Endothelial cell (in vitro differentiated cells): Measurements from ENCODE around the gene PMEL. TPM values are rescaled to one million over a fixed set of nuclear protein-coding genes. Genes with fewer than 3 reads are reported as not detected.

Experiments used
- DNase-seq: peaks from one replicate; pipeline ENCODE4 v3.0.0; 2021; ENCODE audit warnings: low spot score
- H3K27ac Mint-ChIP-seq: one replicate; pipeline ENCODE4 v1.8.0; 2021; ENCODE audit warnings: mixed read lengths, inconsistent platforms; ENCODE audit not compliant: unreplicated experiment
- H3K27me3 Mint-ChIP-seq: one replicate; pipeline ENCODE4 v1.8.0; 2021; ENCODE audit warnings: mild to moderate bottlenecking, moderate library complexity, mixed read lengths, inconsistent platforms; ENCODE audit not compliant: unreplicated experiment
- H3K36me3 Mint-ChIP-seq: one replicate; pipeline ENCODE4 v1.8.0; 2021; ENCODE audit warnings: mild to moderate bottlenecking, low read depth, mixed read lengths, inconsistent platforms; ENCODE audit not compliant: unreplicated experiment
- H3K4me1 Mint-ChIP-seq: one replicate; pipeline ENCODE4 v1.8.0; 2021; ENCODE audit warnings: mild to moderate bottlenecking, mixed read lengths, inconsistent platforms; ENCODE audit not compliant: unreplicated experiment
- H3K4me3 Mint-ChIP-seq: one replicate; pipeline ENCODE4 v1.8.0; 2021; ENCODE audit warnings: mild to moderate bottlenecking, mixed read lengths, inconsistent platforms; ENCODE audit not compliant: unreplicated experiment
- H3K9me3 Mint-ChIP-seq: one replicate; pipeline ENCODE4 v1.8.0; 2021; ENCODE audit warnings: mixed read lengths, inconsistent platforms; ENCODE audit not compliant: unreplicated experiment
- CTCF ChIP-seq: fragments of 200-600 bp; sonication (generic); IDR thresholded peaks from one replicate; pipeline ENCODE4 v1.5.0; 2021; ENCODE audit warnings: antibody characterized with exemption; ENCODE audit not compliant: unreplicated experiment
- total RNA-seq: library from RNA; stranded (reverse); fragmentation: NEBNext Ultra II Directional; extraction: Animal tissue kit (Norgen Biotek cat#: 25700); gene quantifications from one replicate; pipeline ENCODE4 v1.2.1, GENCODE V29; 2021; ENCODE audit not compliant: unreplicated experiment

PMEL gene
- total RNA-seq, 1 donor from 2014 or later = 136 TPM

DNA sequence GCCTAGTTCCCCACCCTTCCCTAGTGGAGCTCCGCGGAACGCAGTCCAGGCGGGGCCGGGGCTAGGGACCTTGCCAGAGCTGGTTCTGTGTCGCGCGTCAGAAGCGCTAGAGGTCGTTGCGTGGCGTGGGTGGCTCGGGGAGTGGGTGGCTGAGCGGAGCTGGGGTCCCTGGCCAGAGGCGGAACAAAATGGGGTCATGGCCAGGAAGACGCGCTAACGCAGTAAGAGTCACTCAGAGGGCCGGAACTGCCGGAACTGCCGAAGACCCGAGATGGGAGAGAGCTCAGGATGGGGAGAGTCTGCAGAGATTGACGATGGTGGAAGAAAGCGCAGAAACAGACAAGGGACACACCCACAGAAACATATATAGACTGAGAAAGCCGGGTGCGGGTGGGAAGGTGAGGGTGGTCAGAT, 30.1 kb downstream of the PMEL start:
- Mint-ChIP-seq H3K36me3 (peaks cover 20% of the 10 kb centered on the region), H3K9me3 (no peaks in the 10 kb centered on the region), H3K4me1 (peaks cover 32% of the 10 kb centered on the region), H3K27ac (no peak overlapping the region), H3K27me3 (peaks cover 18% of the 10 kb centered on the region), H3K4me3 (peak overlapping the region; percentile 74)
- no peak for DNase-seq
- no peak for TF ChIP-seq CTCF

DNA sequence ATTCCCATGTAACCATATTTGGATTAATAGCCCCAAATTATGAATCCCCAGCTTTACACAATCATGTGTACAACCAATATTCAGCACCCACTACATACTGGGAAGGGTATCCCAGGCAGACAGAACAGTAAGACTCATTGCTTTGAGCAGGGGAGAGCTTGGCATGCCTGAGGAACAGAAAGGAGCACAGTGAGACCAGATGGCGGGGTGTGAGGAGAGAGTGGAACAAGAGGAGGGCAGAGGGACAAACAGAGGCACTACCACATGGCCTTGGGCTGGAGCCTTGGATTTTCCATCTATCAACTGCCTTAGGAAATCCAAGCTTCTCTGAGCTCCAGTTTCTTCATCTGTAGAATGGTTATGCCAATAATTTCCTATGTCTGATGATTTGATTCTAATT, 31.1 kb downstream of the PMEL start:
- Mint-ChIP-seq H3K27ac (peak overlapping the region; percentile 49), H3K36me3 (peaks cover 16% of the 10 kb centered on the region), H3K4me1 (peaks cover 34% of the 10 kb centered on the region), H3K9me3 (no peaks in the 10 kb centered on the region), H3K27me3 (peaks cover 18% of the 10 kb centered on the region), H3K4me3 (peak overlapping the region; percentile 48)
- DNase-seq = no peak
- no peak for TF ChIP-seq CTCF

DNA sequence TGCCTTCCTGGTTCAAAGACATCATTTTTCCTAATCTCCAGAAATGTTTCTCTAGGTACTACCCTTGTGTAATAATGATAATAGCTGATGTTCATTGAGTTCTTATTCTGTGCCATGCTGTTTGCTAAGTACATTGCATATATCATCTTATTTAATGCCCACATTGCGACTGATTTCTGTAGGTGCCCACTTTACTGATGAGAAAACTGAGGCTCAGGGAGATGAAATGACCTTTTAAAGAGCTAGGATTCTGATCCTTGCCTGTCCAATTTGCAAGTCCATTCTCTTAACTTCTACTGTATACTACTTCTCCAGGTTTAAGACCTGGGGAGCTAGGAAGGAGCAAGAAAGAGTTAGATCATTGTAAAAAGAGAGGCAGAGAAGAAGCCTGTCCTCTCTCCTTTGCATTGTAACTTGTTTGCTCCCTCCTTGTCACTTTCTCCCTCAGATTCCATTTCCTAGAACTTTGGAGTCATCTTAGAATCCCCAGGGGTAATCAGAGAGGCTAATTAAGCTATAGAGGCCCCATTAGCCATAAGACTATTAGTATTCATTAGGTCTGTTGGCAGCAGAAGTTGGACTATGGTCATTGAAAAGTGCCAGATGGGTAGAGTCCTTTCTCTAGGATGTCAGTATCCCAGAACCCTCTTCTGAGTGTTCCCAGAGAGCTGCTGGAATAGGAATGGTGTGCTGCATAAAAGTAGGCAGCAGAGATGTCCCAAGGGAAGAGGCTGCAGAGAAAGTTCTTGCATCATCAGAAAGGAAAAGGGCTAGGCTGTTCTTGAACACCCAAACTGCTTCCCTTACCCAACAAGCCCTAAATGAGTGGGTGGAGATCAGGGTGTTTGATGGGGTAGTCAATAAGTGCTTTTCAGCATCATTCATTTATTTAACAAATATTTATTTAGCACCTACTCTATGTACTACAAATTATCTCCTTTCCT, 31.8 kb downstream of the PMEL start:
- DNase-seq = no peak
- no peaks in the 10 kb centered on the region for H3K9me3 Mint-ChIP-seq
- peak overlapping the region; percentile 35 for H3K4me3 Mint-ChIP-seq
- no peak overlapping the region for H3K27ac Mint-ChIP-seq
- no peak for TF ChIP-seq CTCF
- peaks cover 13% of the 10 kb centered on the region for H3K36me3 Mint-ChIP-seq
- H3K4me1 Mint-ChIP-seq = peaks cover 41% of the 10 kb centered on the region
- peaks cover 16% of the 10 kb centered on the region for H3K27me3 Mint-ChIP-seq

- TF ChIP-seq CTCF = no peak
- no peak overlapping the region for H3K27ac Mint-ChIP-seq
- H3K36me3 Mint-ChIP-seq = peaks cover 6% of the 10 kb centered on the region
- no peaks in the 10 kb centered on the region for H3K9me3 Mint-ChIP-seq
- H3K4me3 Mint-ChIP-seq = peak overlapping the region; percentile 35
- no peak for DNase-seq
- H3K27me3 Mint-ChIP-seq = peaks cover 16% of the 10 kb centered on the region
- H3K4me1 Mint-ChIP-seq = peaks cover 42% of the 10 kb centered on the region
Measured at GRCh38 chr12:55933169-55933798, 32.6 kb downstream of the PMEL start.

GRCh38 chr12:55932551-55932910, 33.3 kb downstream of the PMEL start:
- Mint-ChIP-seq H3K36me3 (peaks cover 3% of the 10 kb centered on the region), H3K4me1 (peaks cover 39% of the 10 kb centered on the region), H3K9me3 (no peaks in the 10 kb centered on the region), H3K27me3 (peaks cover 18% of the 10 kb centered on the region), H3K4me3 (peak overlapping the region; percentile 93), H3K27ac (no peak overlapping the region)
- no peak for DNase-seq
- TF ChIP-seq CTCF = no peak
